BLaER1 (cell line): ENCODE results near the gene MLLT6.

Source experiments
- H3K27ac ChIP-seq: shearing (Covaris generic); formaldehyde crosslinking; 2 replicates; pipeline ENCODE4 v1.8.1; 2022
- H3K27me3 ChIP-seq: shearing (Covaris generic); formaldehyde crosslinking; 2 replicates; pipeline ENCODE4 v1.8.1; 2022
- H3K36me3 ChIP-seq: shearing (Covaris generic); formaldehyde crosslinking; 2 replicates; pipeline ENCODE4 v1.8.1; 2022
- H3K4me1 ChIP-seq: shearing (Covaris generic); formaldehyde crosslinking; 2 replicates; pipeline ENCODE4 v1.8.1; 2022
- H3K4me2 ChIP-seq: shearing (Covaris generic); formaldehyde crosslinking; 2 replicates; pipeline ENCODE4 v1.8.1; 2022
- H3K4me3 ChIP-seq: shearing (Covaris generic); formaldehyde crosslinking; 2 replicates; pipeline ENCODE4 v1.8.1; 2022
- H3K9ac ChIP-seq: shearing (Covaris generic); formaldehyde crosslinking; 2 replicates; pipeline ENCODE4 v1.8.1; 2022
- H3K9me3 ChIP-seq: shearing (Covaris generic); formaldehyde crosslinking; 2 replicates; pipeline ENCODE4 v1.8.1; 2022
- H4K20me1 ChIP-seq: shearing (Covaris generic); formaldehyde crosslinking; 2 replicates; pipeline ENCODE4 v1.8.1; 2022
- Cebpa-rat ChIP-seq: shearing (Covaris generic); IDR thresholded peaks from 2 replicates; pipeline ENCODE4 v1.8.1; 2022

MLLT6 gene

DNA sequence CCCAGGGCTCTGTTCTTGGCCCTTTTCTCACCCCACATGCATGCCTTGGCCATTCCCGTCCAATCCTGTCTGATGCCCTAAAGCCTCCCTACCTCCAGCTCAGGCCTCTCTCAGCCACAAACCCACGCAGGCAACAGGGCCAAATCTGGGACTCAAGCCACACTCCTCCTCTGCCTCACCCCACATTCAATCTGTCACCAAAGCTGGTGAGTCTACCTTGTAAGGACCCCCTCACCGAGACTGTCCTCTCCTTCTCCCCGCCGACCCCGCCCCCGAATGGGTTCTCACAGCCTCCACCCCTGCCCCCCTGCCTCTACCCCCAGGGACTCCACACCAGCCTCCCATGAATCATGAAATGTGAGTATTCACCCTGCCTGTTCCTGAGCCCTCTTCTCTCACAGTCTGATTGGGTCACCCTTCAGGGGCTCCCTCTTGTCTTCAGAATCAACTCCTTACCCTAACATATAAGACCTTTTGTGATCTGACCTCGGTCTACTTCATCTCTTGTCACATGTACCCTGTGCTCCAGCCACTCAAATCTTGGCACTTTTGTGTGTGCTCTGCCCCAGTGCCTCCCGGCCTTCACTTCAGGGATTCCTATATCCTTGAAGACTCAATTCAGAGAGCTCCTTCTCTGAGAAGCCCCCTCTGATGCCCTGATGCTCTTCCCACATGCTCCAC, 41.0 kb upstream of the MLLT6 start:
- Histone ChIP-seq H4K20me1 (peaks cover 8% of the 10 kb centered on the region; the same call in 1 of the 2 replicates), H3K27ac (no peak overlapping the region), H3K4me3 (no peak overlapping the region), H3K9me3 (no peaks in the 10 kb centered on the region), H3K9ac (no peak overlapping the region), H3K4me1 (peaks cover 13% of the 10 kb centered on the region), H3K36me3 (no peaks in the 10 kb centered on the region), H3K27me3 (peaks cover 17% of the 10 kb centered on the region), H3K4me2 (no peak overlapping the region)
- TF ChIP-seq Cebpa-rat, result no peak

DNA sequence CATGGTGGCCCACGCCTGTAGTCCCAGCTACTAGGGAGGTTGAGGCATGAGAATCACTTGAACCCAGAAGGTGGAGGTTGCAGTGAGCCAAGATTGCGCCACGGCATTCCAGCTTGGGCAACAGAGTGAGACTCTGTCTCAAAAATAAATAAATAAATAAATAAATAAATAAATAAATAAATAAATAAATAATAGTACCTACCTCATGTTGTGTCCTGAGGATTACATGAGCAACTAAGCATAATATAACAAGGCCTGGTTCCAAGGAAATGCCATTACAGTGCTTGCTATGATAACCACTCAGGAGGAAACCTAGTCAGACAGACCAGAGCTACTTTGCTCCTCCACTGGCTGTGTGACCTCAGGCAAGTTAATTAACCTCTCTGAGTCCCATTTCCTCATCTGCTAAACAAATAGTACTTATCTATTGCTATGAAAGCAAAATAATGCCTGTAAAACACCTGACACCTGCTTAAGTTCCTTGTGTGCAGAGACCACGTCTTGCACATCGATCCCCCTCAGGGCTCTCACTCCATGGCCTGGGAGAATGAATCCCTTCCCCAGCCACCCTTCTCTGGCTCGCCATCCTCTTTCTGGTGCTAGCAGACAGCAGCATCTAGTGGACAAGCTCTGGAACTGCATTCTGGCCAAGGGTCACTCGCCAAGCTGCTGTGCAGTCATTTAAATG, 37.8 kb upstream of the MLLT6 start:
- H3K4me3 ChIP-seq, result no peak overlapping the region
- H3K27ac ChIP-seq, result no peak overlapping the region
- TF ChIP-seq Cebpa-rat, result no peak
- H3K4me1 ChIP-seq, result peaks cover 19% of the 10 kb centered on the region
- no peaks in the 10 kb centered on the region for H3K36me3 ChIP-seq
- H3K27me3 ChIP-seq, result peaks cover 48% of the 10 kb centered on the region
- H3K9ac ChIP-seq, result no peak overlapping the region
- no peak overlapping the region for H3K4me2 ChIP-seq
- H3K9me3 ChIP-seq, result no peaks in the 10 kb centered on the region
- H4K20me1 ChIP-seq, result peaks cover 38% of the 10 kb centered on the region

DNA sequence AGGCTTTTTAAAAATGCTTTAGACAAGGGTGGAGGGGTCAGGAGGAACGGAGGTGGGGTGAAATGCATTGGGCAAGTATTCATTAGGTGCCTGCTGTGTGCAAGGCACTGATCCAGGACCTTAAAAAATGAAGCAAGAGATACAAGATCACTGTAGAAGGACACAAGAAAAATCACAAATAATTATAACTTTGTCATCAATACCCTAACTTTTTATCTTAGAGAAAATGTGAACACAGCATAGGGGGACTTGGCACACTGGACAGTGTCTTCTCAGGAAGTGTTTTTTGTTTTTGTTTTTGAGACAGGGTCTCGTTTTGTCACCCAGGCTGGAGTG, 37.3 kb upstream of the MLLT6 start:
- Histone ChIP-seq H3K4me1 (peaks cover 24% of the 10 kb centered on the region), H3K4me2 (no peak overlapping the region), H3K27ac (no peak overlapping the region), H3K36me3 (no peaks in the 10 kb centered on the region), H3K27me3 (peaks cover 54% of the 10 kb centered on the region), H4K20me1 (peaks cover 43% of the 10 kb centered on the region), H3K9me3 (no peaks in the 10 kb centered on the region), H3K9ac (no peak overlapping the region), H3K4me3 (no peak overlapping the region)
- TF ChIP-seq Cebpa-rat, result no peak

DNA sequence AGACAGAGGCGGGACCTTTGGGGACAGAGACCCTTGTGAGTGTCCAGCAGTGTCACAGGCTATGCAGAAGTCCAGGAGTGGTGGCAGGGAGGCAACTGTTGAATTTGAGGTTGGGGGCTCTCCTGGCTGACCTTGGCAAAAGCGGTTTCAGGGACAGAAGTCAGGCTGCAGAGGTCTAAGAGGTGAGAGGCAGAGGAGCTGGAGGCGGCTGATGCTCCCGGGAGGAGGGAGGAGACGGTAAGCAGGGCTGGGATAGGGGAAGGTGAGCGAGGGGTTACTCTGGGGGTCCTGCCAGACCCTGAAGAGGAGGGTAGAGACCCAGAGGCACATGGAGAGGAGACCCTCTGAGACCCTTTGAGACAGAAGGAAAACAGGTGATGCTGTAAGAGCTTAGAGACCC, 35.6 kb upstream of the MLLT6 start:
- no peak overlapping the region for H3K4me3 ChIP-seq
- H3K9ac ChIP-seq, result no peak overlapping the region
- H3K27me3 ChIP-seq, result peaks cover 71% of the 10 kb centered on the region
- no peak overlapping the region for H3K4me2 ChIP-seq
- peaks cover 31% of the 10 kb centered on the region for H3K4me1 ChIP-seq
- no peak overlapping the region for H3K27ac ChIP-seq
- H4K20me1 ChIP-seq, result peaks cover 60% of the 10 kb centered on the region
- H3K36me3 ChIP-seq, result no peaks in the 10 kb centered on the region
- TF ChIP-seq Cebpa-rat, result no peak
- no peaks in the 10 kb centered on the region for H3K9me3 ChIP-seq

DNA sequence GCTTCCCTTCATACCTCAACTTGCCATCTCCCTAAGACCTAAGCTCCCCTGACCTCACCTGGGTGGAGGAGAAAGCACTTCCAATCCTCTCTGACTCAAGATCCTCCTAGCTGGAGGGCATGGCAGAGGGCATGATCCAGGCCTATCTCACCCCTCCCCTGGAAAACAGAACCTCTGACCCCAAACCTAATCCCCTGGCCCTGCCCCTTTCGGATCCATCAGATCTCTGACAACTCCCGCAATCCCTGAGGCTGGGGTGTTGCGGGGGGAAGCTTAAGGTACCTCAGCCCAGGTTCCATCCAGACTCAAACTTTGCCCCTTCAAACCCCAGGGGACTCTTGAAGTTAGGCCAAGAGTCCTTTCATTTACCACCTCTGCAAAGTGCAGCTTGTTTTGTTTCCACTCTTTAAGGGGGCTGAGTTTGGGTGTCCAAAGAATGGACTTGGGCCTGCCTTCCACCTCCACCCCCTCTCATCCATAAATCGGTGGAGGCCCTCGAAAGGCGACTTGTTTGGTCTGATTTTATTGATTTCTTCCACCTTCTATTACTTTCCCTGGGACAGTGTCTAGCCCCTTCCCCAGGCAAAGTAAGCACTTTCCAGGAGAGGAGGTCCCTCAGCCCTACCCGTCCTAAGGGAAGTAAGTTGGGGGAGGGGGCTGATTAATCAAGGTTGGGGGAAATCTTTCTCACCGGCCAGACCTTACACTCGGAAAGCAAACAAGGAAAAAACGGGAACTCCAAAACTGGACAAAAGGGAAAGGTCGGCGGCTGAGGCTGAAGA, 32.9 kb upstream of the MLLT6 start:
- Histone ChIP-seq H3K27me3 (peaks cover 73% of the 10 kb centered on the region), H3K9ac (no peak overlapping the region), H3K4me1 (peaks cover 45% of the 10 kb centered on the region), H3K27ac (no peak overlapping the region), H3K4me2 (peak overlapping the region; percentile 99), H3K36me3 (no peaks in the 10 kb centered on the region), H4K20me1 (peaks cover 60% of the 10 kb centered on the region), H3K9me3 (no peaks in the 10 kb centered on the region), H3K4me3 (peak overlapping the region; percentile 90)
- TF ChIP-seq Cebpa-rat, result no peak

DNA sequence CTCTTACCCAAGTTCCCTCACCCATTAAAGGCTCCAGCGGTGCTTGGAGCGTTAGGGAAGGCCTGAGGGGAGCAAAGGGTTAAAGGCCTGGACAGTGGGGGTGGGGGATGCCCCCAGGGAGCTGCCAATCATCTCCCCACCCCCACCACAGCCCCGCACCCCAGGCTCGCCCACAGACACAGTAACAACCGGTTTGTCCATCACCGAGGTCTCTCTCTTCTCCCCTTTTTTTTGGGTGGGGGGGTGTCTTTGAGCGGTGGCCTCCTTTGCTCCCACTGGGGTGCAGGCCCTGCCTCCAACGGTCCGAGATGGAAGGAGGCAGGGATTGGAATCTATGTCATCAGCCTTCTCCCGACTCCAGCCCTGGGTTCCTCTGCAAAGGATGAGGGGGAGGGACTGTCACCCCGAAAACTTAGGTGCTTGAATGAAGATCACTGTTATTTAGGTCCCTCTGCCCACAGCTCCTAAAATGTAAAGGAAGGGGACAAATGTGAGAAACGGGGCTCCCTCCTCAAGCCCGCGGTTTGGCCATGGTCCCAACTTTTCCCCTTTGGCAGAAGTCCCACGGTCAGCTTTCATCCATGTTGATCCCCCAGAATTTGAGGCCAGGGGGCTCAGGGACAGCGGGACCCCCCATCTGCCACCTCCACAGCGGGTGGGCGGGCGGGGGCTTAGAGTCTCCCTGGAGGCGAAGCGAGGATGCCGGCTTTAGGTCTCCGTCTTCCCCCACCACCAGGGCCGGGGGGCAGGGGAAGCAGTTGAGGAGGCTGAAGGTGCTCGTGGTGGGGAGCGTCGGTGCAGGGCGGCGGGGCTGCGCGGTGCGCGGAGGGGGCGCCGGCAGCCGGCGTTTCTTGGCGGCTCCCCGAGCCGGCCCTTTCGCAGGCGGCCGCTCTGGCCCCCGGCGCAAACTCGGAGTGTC, 32.0 kb upstream of the MLLT6 start:
- H3K9me3 ChIP-seq, result no peaks in the 10 kb centered on the region
- peak overlapping the region; percentile 90 for H3K4me3 ChIP-seq
- H3K27me3 ChIP-seq, result peaks cover 67% of the 10 kb centered on the region
- H3K4me2 ChIP-seq, result peak overlapping the region; percentile 99
- no peak for TF ChIP-seq Cebpa-rat
- H3K9ac ChIP-seq, result peak overlapping the region; percentile 88
- no peaks in the 10 kb centered on the region for H3K36me3 ChIP-seq
- H3K27ac ChIP-seq, result no peak overlapping the region; the same call in 1 of the 2 replicates
- H4K20me1 ChIP-seq, result peaks cover 60% of the 10 kb centered on the region
- peaks cover 47% of the 10 kb centered on the region for H3K4me1 ChIP-seq

DNA sequence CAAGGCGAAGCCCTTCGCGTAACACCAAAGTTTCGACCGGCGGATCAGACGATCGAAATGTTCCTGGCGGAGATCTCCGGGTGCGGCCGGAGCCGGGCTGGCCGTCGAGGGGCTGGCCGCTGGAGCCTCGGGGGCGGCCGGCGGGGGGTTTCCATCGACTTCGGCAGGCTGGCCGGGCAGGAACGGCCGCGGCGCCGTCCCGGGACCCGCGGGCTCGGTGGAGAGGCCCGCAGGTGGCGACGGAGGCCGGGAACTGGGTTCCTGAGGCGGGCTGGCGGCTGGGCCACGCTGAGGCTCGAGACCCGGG, 31.4 kb upstream of the MLLT6 start:
- H3K9me3 ChIP-seq, result no peaks in the 10 kb centered on the region
- H3K9ac ChIP-seq, result peak overlapping the region; percentile 88
- H3K4me1 ChIP-seq, result peaks cover 47% of the 10 kb centered on the region
- peak overlapping the region; percentile 90 for H3K4me3 ChIP-seq
- H3K27ac ChIP-seq, result peak overlapping the region; percentile 83
- no peak for TF ChIP-seq Cebpa-rat
- peak overlapping the region; percentile 99 for H3K4me2 ChIP-seq
- H4K20me1 ChIP-seq, result peaks cover 57% of the 10 kb centered on the region
- H3K27me3 ChIP-seq, result peaks cover 60% of the 10 kb centered on the region
- H3K36me3 ChIP-seq, result no peaks in the 10 kb centered on the region

DNA sequence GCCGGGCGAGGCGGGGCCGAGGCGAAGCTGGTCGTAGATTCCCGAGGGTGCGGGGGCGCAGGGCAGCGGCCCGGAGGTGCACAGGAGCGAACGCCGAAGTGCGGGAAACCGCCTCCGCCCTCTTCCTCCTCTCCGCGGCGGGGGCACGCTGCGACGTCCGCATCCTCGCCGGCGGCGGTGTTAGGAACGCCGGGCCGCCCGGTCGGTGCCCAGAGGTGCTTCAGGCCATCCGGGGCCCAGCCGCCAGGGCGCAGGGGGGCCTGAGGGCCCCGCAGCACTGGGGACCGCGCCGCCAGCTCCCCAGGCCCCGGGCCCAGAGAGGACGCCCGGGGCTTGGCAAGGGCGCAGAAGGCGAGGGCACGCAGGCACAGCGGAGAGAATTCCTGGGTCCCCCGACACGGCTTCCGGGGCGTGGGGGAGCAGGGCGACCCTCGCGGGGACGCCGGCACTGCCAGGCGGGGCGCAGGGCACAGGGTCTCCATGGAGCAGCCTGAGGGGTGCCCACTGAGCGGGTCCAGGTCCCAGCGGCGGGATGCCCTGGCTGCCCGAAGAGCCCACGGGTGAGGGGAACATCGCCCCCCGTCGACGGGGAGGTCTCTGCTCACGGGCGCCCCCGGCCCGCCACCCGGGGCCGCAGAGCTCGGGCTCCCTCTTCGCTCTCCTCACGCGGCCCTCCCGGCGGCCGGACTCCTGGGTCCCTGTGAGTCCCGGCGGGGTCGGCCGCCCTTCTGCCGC, 30.9 kb upstream of the MLLT6 start:
- H4K20me1 ChIP-seq, result peaks cover 52% of the 10 kb centered on the region
- peak overlapping the region; percentile 88 for H3K9ac ChIP-seq
- H3K4me2 ChIP-seq, result peak overlapping the region; percentile 99
- H3K4me3 ChIP-seq, result peak overlapping the region; percentile 90
- peaks cover 47% of the 10 kb centered on the region for H3K4me1 ChIP-seq
- H3K27me3 ChIP-seq, result peaks cover 55% of the 10 kb centered on the region
- peak overlapping the region; percentile 83 for H3K27ac ChIP-seq
- no peak for TF ChIP-seq Cebpa-rat
- no peaks in the 10 kb centered on the region for H3K36me3 ChIP-seq
- H3K9me3 ChIP-seq, result no peaks in the 10 kb centered on the region
